Activated CD4-positive, CD25-positive, alpha-beta regulatory T cell treated with anti-CD3 and anti-CD28 coated beads, Interleukin-2, amount 50 U/mL, for 24 hours (primary cell): Measurements from ENCODE around the gene HADHA.

Experiments used
- ATAC-seq, 2 donors: fragments of 150-1000 bp; cut with Tn5 transposase; one replicate each; pipeline ENCODE4 v1.10.0; 2021; ENCODE audit warnings: mild to moderate bottlenecking in 1 of 2, moderate library complexity in 1 of 2

Gene HADHA

GRCh38 chr2:26245231-26245732, 850 bp upstream of the HADHA start:
- peak; percentile 14 to 18 for ATAC-seq

GRCh38 chr2:26243470-26244308, 743 bp downstream of the HADHA start:
- no peak for ATAC-seq

- ATAC-seq: no peak
Measured at GRCh38 chr2:26241928-26242436, 2.5 kb downstream of the HADHA start.

GRCh38 chr2:26238311-26238958, 6.0 kb downstream of the HADHA start:
- ATAC-seq: no peak

- no peak for ATAC-seq
Measured at GRCh38 chr2:26237868-26238267, 6.6 kb downstream of the HADHA start.

DNA sequence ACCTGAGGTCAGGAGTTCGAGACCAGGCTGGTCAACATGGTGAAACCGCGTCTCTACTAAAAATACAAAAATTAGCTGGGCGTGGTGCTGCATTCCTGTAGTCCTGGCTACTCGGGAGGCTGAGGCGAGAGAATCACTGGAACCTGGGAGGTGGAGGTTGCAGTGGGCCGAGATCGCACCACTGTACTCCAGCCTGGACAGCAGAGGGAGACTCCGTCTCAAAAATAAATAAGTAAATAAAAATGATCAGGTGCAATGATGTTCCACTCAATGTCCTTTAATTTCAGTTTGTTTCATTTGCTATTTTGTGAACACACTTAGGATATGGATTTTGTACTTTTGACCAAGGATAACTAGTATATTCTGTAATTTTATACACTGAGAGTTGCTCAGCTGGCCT, 9.3 kb downstream of the HADHA start:
- no peak for ATAC-seq

DNA sequence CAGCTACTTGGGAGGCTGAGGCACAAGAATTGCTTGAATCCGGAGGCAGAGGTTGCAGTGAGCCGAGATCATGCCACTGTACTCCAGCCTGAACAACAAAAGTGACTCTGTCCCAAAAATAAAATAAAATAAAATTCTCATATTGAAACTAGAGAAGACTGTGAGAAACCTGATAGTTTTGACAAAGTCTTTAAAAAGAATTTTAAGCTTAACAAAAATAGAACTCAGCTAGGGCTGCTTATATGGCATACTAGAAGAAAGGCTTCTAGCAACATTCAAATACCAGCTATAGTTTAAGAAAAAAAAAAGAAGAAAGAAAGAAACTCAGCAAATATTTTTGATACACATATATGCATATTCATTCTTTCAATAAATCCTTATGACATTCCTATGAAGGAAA, 13.6 kb downstream of the HADHA start:
- ATAC-seq: no peak

- ATAC-seq: no peak
Measured at GRCh38 chr2:26229595-26229994, 14.8 kb downstream of the HADHA start.

DNA sequence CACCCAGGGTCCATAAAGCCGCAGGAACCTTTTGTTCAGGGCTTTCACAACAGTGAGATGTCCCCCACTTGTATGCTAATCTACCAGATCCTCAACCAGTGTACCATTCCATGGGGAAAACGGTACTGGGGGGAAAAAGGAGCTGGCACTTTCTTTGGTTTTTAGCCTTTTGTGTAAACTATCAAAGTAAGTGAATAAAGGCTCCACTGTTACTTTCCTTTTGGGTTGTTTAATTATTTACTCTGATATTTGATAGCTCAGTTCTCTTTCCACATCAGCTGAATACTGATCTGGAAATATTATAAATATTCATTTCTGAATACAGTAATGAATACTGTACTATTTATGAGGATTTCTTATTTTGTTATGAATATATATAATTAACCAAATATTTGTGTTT, 20.3 kb downstream of the HADHA start:
- no peak for ATAC-seq

DNA sequence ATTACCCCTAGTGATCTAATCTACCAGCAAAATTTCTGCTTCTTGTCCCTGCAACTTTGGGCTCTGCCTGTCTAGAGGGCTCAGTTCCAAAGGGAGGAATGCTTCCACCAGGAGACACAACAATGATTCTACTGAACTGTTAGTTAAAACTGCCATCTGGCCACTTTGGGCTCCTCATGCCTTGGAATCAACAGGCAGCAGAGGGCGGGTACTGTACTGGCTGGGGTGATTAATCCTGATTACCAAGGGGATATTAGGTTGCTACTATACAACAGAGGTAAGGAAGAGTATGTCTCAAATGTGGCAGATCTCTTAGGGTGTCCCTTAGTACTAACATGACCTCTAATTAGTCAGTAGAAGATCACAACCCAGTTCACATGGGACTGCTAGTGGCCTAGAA, 21.4 kb downstream of the HADHA start:
- no peak for ATAC-seq

DNA sequence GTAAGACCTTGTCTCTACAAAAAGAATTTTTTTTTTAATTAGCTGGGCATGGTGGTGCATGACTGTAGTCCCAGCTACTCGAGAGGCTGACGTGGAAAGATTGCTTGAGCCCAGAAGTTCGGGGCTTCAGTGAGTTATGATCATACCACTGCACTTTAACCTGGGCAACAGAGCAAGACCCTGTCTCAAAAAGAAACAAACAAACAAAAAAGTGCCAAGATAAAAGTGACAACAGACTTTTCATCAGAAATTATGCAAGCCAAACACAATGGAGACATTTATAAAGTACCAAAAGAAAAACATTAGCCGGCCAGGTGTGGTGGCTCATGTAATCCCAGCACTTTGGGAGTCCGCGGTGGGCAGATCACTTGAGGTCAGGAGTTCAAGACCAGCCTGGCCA, 26.7 kb downstream of the HADHA start:
- no peak for ATAC-seq

DNA sequence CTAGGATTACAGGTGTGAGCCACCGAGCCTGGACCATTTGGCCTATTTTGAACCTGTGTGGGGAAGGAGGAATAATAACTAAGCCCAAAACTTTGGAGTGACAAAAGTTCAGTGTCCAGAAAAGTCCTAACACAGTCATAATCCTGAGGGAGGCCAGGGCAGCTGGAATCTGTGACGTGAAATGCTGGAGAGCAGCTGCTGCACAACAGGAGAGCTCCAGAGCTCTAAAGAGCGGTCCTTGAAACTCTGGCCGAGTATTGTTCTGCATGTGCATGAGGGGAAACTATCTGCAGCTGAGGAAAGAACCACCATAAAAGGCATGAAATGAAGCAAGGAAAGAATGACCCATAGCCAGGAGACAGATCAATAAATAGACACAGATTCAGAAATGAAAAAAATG, 27.8 kb downstream of the HADHA start:
- no peak for ATAC-seq

- no peak for ATAC-seq
Measured at GRCh38 chr2:26215833-26216232, 28.6 kb downstream of the HADHA start.

DNA sequence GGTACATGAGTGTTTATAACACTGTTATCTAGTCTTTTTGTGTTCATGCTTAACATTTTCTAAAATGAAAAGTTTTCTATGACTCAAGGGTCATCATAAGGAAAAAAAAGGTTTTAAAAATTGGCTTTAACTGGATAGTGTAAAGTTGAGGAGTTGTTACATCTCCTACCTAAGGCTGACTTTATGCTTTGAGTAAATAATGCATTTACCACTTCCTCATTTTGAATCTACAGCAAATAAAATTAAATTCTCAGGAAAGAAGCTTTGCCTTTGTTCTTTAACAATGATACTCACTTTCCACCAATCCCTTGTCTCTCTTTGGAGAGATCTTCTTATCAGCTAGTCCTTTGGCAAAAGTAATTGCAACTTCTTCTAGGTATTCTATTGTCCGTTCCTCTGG, 29.7 kb downstream of the HADHA start:
- ATAC-seq: no peak

GRCh38 chr2:26212011-26212410, 32.4 kb downstream of the HADHA start:
- ATAC-seq: no peak

DNA sequence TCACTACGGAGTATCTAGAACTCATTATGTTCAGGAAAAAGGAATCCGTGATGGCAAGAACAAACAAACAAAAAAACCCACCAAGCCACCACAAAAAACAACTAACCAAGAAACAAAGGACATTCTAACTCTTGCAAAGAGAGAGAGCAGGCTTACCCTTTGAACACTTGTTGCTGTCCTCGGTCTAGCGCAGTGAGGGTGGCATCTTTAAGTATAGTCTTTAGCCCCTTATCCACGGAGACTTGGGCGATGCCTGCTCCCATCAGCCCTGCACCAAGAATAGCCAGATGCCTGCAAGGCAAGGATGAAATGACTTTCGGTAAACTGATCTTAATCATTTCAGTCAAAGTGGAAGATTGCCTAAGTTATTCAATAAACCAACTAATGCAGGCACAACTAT, 40.5 kb downstream of the HADHA start:
- no peak for ATAC-seq

- no peak for ATAC-seq
Measured at GRCh38 chr2:26202981-26203490, 41.4 kb downstream of the HADHA start.

- ATAC-seq: no peak
Measured at GRCh38 chr2:26197516-26197915, 46.9 kb downstream of the HADHA start.

GRCh38 chr2:26196683-26197418, 47.6 kb downstream of the HADHA start:
- no peak for ATAC-seq

- no peak for ATAC-seq
Measured at GRCh38 chr2:26195040-26195984, 49.1 kb downstream of the HADHA start.

GRCh38 chr2:26193578-26194231, 50.7 kb downstream of the HADHA start:
- peak; percentile 58 to 61 for ATAC-seq
